ENCODE measurements around the gene STBD1.

STBD1 gene

DNA sequence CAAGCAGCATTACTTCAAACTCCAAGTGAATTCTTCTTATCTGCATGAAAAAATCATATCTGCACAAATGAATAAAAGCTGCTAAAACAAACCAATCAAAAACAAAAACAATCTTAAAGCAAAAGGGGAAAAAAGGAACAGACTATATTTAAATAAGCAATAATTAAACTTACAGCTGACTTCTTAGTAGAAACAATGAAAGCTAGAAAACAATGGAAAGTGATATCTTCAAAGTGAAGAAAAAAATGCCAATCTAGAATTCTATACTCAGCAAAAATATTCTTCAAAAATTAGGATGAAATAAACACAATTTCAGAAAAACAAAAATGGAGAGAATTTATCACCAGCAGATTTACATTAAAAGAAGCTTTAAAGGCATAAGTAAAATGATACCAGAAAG lies 20.0 kb downstream of the STBD1 start:
- DNase-seq (ENCODE audit: low read depth, low spot score): no peak
- Histone ChIP-seq H3K4me3 (ENCODE audit: insufficient read length, low read depth) (no peak overlapping the region), H3K4me1 (ENCODE audit: insufficient read depth, insufficient read length) (no peaks in the 10 kb centered on the region)

DNA sequence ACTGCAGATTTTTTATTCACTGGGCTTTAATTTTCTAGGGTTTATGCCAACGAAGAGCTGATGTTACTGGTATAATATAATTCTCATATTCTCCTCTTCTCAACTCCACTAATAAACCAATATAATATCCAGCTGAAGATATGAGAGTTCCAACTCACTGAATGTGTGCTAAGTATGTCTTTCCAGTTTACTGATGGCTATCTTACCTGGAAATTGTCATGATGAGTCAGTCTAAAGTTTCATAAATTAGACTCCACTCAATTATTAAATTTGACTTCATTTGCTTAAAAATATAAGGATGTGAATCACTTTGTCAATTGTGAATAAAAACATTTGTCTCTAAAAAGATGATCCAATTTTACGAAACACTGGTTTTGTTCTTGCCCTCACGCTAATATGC lies 28.4 kb downstream of the STBD1 start:
- H3K36me3 ChIP-seq (ENCODE audit: insufficient read depth, insufficient read length, low read length): no peaks in the 10 kb centered on the region
- TF ChIP-seq SUZ12 (IDR thresholded peaks at IDR 0.05; ENCODE audit: extremely low read depth, insufficient read depth, insufficient read length) (no peak), YY1 (IDR thresholded peaks at IDR 0.05; ENCODE audit: insufficient read depth, insufficient read length) (no peak)
- H3K9me3 ChIP-seq (ENCODE audit: insufficient read depth, low read length): no peaks in the 10 kb centered on the region
- no peak for DNase-seq (ENCODE audit: low read depth, low spot score)
- H3K9ac ChIP-seq (ENCODE audit: insufficient read length, low read depth): no peak overlapping the region
- no peak overlapping the region for H3K4me3 ChIP-seq (ENCODE audit: insufficient read length, low read depth)
- H3K27me3 ChIP-seq (ENCODE audit: insufficient read depth, insufficient read length): no peaks in the 10 kb centered on the region
- no peaks in the 10 kb centered on the region for H3K4me1 ChIP-seq (ENCODE audit: insufficient read depth, insufficient read length)

More for the DNA sequence above, 20.0 kb downstream of the STBD1 start:
- no peak for TF ChIP-seq ZNF274 (IDR thresholded peaks at IDR 0.05; ENCODE audit: low read depth, low read length)
- no peak for TF ChIP-seq SUZ12 (IDR thresholded peaks at IDR 0.05; ENCODE audit: extremely low read depth, insufficient read depth, insufficient read length)
- TF ChIP-seq YY1 (IDR thresholded peaks at IDR 0.05; ENCODE audit: insufficient read depth, insufficient read length): no peak
- H3K9ac ChIP-seq (ENCODE audit: insufficient read length, low read depth): no peak overlapping the region
- H3K36me3 ChIP-seq (ENCODE audit: insufficient read depth, insufficient read length, low read length): no peaks in the 10 kb centered on the region
- peaks cover 17% of the 10 kb centered on the region for H3K9me3 ChIP-seq (ENCODE audit: insufficient read depth, low read length)
- no peaks in the 10 kb centered on the region for H3K27me3 ChIP-seq (ENCODE audit: insufficient read depth, insufficient read length)

DNA sequence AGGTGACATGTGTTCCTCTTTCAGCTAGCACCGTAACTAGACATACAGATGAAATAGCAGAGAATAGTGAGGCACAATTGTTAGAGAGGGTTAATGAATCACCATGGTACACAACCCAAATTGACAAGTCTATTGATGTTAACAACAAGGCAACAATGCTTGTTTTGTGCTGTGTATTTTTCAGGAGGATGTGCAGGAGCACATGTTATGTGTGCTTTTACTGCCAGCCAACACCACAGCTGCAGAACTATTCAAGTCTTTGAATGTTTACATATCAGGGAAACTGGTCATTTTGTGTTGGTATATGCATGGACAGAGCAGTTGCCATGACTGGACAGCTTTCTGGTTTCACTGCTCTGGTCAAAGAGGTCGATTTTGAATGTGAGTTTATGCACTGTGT lies 32.8 kb downstream of the STBD1 start:
- Histone ChIP-seq H3K9ac (ENCODE audit: insufficient read length, low read depth) (no peak overlapping the region), H3K4me3 (ENCODE audit: insufficient read length, low read depth) (no peak overlapping the region), H3K4me1 (ENCODE audit: insufficient read depth, insufficient read length) (no peaks in the 10 kb centered on the region), H3K36me3 (ENCODE audit: insufficient read depth, insufficient read length, low read length) (no peaks in the 10 kb centered on the region), H3K9me3 (ENCODE audit: insufficient read depth, low read length) (no peaks in the 10 kb centered on the region), H3K27me3 (ENCODE audit: insufficient read depth, insufficient read length) (no peaks in the 10 kb centered on the region)
- no peak for DNase-seq (ENCODE audit: low read depth, low spot score)
- TF ChIP-seq YY1 (IDR thresholded peaks at IDR 0.05; ENCODE audit: insufficient read depth, insufficient read length): no peak
- no peak for TF ChIP-seq ZNF274 (IDR thresholded peaks at IDR 0.05; ENCODE audit: low read depth, low read length)
- TF ChIP-seq SUZ12 (IDR thresholded peaks at IDR 0.05; ENCODE audit: extremely low read depth, insufficient read depth, insufficient read length): no peak

DNA sequence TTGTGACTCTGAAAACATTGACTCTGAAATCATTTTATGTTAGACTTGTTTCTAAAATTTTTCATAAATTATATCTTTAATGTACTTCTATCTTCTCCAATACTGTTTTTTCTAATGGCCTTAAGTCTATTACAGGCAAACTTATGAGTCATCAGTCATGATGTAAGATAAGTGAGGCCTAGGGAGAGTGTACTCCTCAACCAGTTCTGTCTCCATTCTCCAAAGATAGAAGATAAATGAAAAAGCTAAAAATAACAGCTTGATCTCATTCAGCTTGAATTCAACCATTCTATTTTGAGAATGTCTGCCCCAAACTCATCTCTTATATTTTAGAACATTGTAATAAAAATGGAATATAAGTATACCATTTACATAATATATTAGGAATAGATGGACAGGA lies 34.5 kb downstream of the STBD1 start:
- Histone ChIP-seq H3K9me3 (ENCODE audit: insufficient read depth, low read length) (no peaks in the 10 kb centered on the region), H3K9ac (ENCODE audit: insufficient read length, low read depth) (no peak overlapping the region), H3K4me3 (ENCODE audit: insufficient read length, low read depth) (no peak overlapping the region), H3K36me3 (ENCODE audit: insufficient read depth, insufficient read length, low read length) (no peaks in the 10 kb centered on the region), H3K27me3 (ENCODE audit: insufficient read depth, insufficient read length) (no peaks in the 10 kb centered on the region), H3K4me1 (ENCODE audit: insufficient read depth, insufficient read length) (no peaks in the 10 kb centered on the region)
- no peak for TF ChIP-seq ZNF274 (IDR thresholded peaks at IDR 0.05; ENCODE audit: low read depth, low read length)
- no peak for TF ChIP-seq SUZ12 (IDR thresholded peaks at IDR 0.05; ENCODE audit: extremely low read depth, insufficient read depth, insufficient read length)
- no peak for TF ChIP-seq YY1 (IDR thresholded peaks at IDR 0.05; ENCODE audit: insufficient read depth, insufficient read length)
- DNase-seq (ENCODE audit: low read depth, low spot score): no peak

DNA sequence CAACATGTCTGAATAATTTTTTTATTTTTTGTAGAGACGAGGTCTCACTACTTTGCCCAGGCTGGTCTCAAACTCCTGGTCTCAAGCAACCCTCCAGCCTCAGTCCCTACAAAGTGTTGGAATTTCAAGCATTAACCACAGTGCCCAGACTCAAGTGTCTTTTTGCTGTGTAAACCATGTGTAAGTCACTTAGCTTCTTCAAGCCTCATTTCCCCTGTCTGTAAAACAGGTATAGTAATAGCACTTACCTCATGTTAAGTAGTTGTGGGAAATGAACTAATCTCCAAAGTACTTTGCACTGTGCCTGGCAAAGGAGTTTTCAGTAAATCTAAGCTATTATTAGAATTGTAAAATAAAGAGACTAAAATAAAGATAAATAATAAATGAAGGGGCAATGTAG lies 35.7 kb downstream of the STBD1 start:
- Histone ChIP-seq H3K9me3 (ENCODE audit: insufficient read depth, low read length) (no peaks in the 10 kb centered on the region), H3K36me3 (ENCODE audit: insufficient read depth, insufficient read length, low read length) (no peaks in the 10 kb centered on the region), H3K27me3 (ENCODE audit: insufficient read depth, insufficient read length) (no peaks in the 10 kb centered on the region), H3K9ac (ENCODE audit: insufficient read length, low read depth) (no peak overlapping the region), H3K4me3 (ENCODE audit: insufficient read length, low read depth) (no peak overlapping the region), H3K4me1 (ENCODE audit: insufficient read depth, insufficient read length) (no peaks in the 10 kb centered on the region)
- DNase-seq (ENCODE audit: low read depth, low spot score): no peak
- TF ChIP-seq SUZ12 (IDR thresholded peaks at IDR 0.05; ENCODE audit: extremely low read depth, insufficient read depth, insufficient read length) (no peak), ZNF274 (IDR thresholded peaks at IDR 0.05; ENCODE audit: low read depth, low read length) (no peak), YY1 (IDR thresholded peaks at IDR 0.05; ENCODE audit: insufficient read depth, insufficient read length) (no peak)

DNA sequence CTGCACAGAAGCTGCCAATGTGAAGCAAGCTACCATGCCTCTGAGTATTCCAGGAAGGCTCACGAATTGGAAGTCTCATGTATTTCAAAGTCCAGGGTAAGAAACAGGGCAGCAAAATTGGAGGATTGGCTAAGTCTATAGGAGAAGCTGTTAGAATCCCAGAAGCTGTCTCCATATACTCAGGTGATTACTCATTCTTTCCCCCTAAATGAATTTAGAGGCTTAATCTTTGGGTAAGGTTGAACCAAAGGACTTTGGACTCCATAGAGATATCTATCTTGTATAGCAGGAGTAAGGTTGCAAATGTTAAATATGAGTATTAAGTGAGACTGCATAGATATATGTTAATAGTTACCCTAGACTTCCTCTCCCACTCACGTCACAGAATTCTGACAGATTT lies 36.3 kb downstream of the STBD1 start:
- no peak for DNase-seq (ENCODE audit: low read depth, low spot score)
- H3K9ac ChIP-seq (ENCODE audit: insufficient read length, low read depth): no peak overlapping the region
- no peaks in the 10 kb centered on the region for H3K36me3 ChIP-seq (ENCODE audit: insufficient read depth, insufficient read length, low read length)
- no peaks in the 10 kb centered on the region for H3K9me3 ChIP-seq (ENCODE audit: insufficient read depth, low read length)
- no peaks in the 10 kb centered on the region for H3K27me3 ChIP-seq (ENCODE audit: insufficient read depth, insufficient read length)
- H3K4me1 ChIP-seq (ENCODE audit: insufficient read depth, insufficient read length): no peaks in the 10 kb centered on the region
- TF ChIP-seq SUZ12 (IDR thresholded peaks at IDR 0.05; ENCODE audit: extremely low read depth, insufficient read depth, insufficient read length): no peak
- no peak for TF ChIP-seq YY1 (IDR thresholded peaks at IDR 0.05; ENCODE audit: insufficient read depth, insufficient read length)
- no peak for TF ChIP-seq ZNF274 (IDR thresholded peaks at IDR 0.05; ENCODE audit: low read depth, low read length)
- H3K4me3 ChIP-seq (ENCODE audit: insufficient read length, low read depth): no peak overlapping the region

DNA sequence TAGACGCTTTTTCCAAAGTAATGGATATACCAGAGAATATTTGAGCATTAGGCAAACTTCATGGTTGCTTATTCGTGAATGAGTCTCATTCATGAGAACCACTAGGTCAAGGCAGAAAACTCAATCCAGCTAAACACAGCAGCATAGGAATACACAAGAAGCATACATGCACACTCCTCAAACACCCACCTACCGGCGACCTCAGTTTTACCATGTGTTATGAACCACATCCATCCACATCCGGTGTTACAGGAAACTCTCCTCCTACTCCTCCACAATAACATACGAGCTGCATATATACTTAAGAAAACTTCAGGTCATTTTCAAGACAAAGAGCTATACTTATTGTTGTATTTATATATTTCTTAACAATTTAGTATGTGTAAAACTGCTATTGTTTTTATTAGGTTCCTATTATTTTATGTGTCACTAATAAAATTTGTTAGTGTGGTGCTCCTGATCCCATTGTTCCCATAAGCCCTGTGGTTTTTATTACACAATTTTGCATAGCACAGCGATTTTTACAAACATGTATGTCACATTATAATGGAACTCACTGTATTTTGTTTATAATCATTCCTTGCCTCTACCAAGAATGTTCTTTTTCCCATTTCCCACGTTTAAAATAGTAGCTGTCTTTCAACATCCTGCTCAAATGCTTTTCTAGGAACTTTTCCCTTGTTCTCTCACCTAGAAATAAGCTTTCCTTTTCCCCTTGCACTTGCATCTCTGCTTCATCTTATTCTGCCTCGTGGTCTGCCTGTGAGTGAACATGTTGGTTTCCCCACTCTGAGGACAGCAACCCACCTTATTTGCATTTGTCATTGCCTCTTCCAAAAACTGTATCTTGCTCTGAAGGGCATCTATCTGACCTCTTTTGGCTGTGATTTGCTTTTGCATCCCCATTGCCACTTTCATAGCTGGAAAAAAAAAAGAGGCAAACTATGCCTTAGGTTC lies 48.3 kb downstream of the STBD1 start:
- Histone ChIP-seq H3K27me3 (ENCODE audit: insufficient read depth, insufficient read length) (no peaks in the 10 kb centered on the region), H3K4me1 (ENCODE audit: insufficient read depth, insufficient read length) (no peaks in the 10 kb centered on the region), H3K9ac (ENCODE audit: insufficient read length, low read depth) (no peak overlapping the region), H3K36me3 (ENCODE audit: insufficient read depth, insufficient read length, low read length) (no peaks in the 10 kb centered on the region), H3K4me3 (ENCODE audit: insufficient read length, low read depth) (no peak overlapping the region), H3K9me3 (ENCODE audit: insufficient read depth, low read length) (peaks cover 2% of the 10 kb centered on the region; the same call in 1 of the 2 replicates)
- TF ChIP-seq SUZ12 (IDR thresholded peaks at IDR 0.05; ENCODE audit: extremely low read depth, insufficient read depth, insufficient read length): no peak
- no peak for TF ChIP-seq YY1 (IDR thresholded peaks at IDR 0.05; ENCODE audit: insufficient read depth, insufficient read length)
- TF ChIP-seq ZNF274 (IDR thresholded peaks at IDR 0.05; ENCODE audit: low read depth, low read length): no peak
- DNase-seq (ENCODE audit: low read depth, low spot score): no peak
